WTC11 (cell line): ENCODE data around the gene ADORA2B. TPM values are rescaled to one million over a fixed set of nuclear protein-coding genes. Genes with fewer than 3 reads are reported as not detected.

Experiments
- ATAC-seq: fragments of 200-7000 bp; cut with Tn5 transposase; 2 replicates; pipeline ENCODE4 v1.10.0; 2021; ENCODE audit warnings: mild to moderate bottlenecking, moderate library complexity
- CTCF ChIA-PET: fragments of 300-600 bp; sonication (Branson Sonifier 250); formaldehyde crosslinking; loops from one replicate; lab custom pipeline; 2021; ENCODE audit warnings: antibody characterized with exemption; lab: Charles Lee
- POLR2A ChIA-PET: fragments of 350-600 bp; sonication (Branson Sonifier 250); formaldehyde crosslinking; loops from one replicate; lab custom pipeline; 2021; ENCODE audit warnings: antibody characterized with exemption; lab: Charles Lee
- DNase-seq: peaks from one replicate; pipeline ENCODE4 v3.0.0; 2021; ENCODE audit warnings: low spot score
- H3K27ac Mint-ChIP-seq: 2 replicates; pipeline ENCODE4 v1.8.0; 2021; ENCODE audit warnings: mixed read lengths
- H3K27me3 Mint-ChIP-seq: 2 replicates; pipeline ENCODE4 v1.8.0; 2021; ENCODE audit warnings: low read depth, mild to moderate bottlenecking, moderate library complexity, mixed read lengths
- H3K36me3 Mint-ChIP-seq: 2 replicates; pipeline ENCODE4 v1.8.0; 2021; ENCODE audit warnings: mixed read lengths
- H3K4me1 Mint-ChIP-seq: 2 replicates; pipeline ENCODE4 v1.8.0; 2022; ENCODE audit warnings: mixed read lengths
- H3K4me3 Mint-ChIP-seq: 2 replicates; pipeline ENCODE4 v1.8.0; 2021; ENCODE audit warnings: mild to moderate bottlenecking, moderate library complexity, mixed read lengths
- H3K9me3 Mint-ChIP-seq: 2 replicates; pipeline ENCODE4 v1.8.0; 2021; ENCODE audit warnings: mixed read lengths
- ATF6 ChIP-seq: sonication (generic); formaldehyde crosslinking; IDR thresholded peaks from 2 replicates; pipeline ENCODE4 v1.8.1; 2023; ENCODE audit warnings: mild to moderate bottlenecking, missing genetic modification reagents
- E2F5 ChIP-seq: sonication (generic); formaldehyde crosslinking; IDR thresholded peaks from 2 replicates; pipeline ENCODE4 v1.8.1; 2022; ENCODE audit warnings: mild to moderate bottlenecking, moderate library complexity, missing genetic modification reagents
- ESRRA ChIP-seq: sonication (generic); formaldehyde crosslinking; IDR thresholded peaks from 2 replicates; pipeline ENCODE4 v1.8.1; 2022; ENCODE audit warnings: mild to moderate bottlenecking, missing genetic modification reagents, borderline replicate concordance
- FOXP1 ChIP-seq: sonication (generic); formaldehyde crosslinking; IDR thresholded peaks from 2 replicates; pipeline ENCODE4 v1.8.0; 2022; ENCODE audit warnings: missing genetic modification reagents, mild to moderate bottlenecking, moderate library complexity, borderline replicate concordance
- GRHL2 ChIP-seq: fragments of 250-450 bp; sonication (Bioruptor Pico); IDR thresholded peaks from 2 replicates; pipeline ENCODE4 v1.8.0; 2022; ENCODE audit warnings: mild to moderate bottlenecking, moderate library complexity; ENCODE audit not compliant: insufficient replicate concordance, severe bottlenecking
- JUN ChIP-seq: sonication (generic); formaldehyde crosslinking; IDR thresholded peaks from 2 replicates; pipeline ENCODE4 v1.8.0; 2023; ENCODE audit warnings: mild to moderate bottlenecking, missing genetic modification reagents
- NFYB ChIP-seq: sonication (generic); formaldehyde crosslinking; conservative IDR thresholded peaks from 2 replicates; pipeline ENCODE4 v1.8.0; 2022; ENCODE audit warnings: low read depth, missing genetic modification reagents
- OVOL2 ChIP-seq: fragments of 250-450 bp; sonication (Bioruptor Pico); IDR thresholded peaks from 2 replicates; pipeline ENCODE4 v1.9.0; 2021; ENCODE audit warnings: mild to moderate bottlenecking, borderline replicate concordance
- PREB ChIP-seq: sonication (generic); formaldehyde crosslinking; IDR thresholded peaks from 2 replicates; pipeline ENCODE4 v1.8.1; 2022; ENCODE audit warnings: mild to moderate bottlenecking, missing genetic modification reagents, moderate library complexity, borderline replicate concordance
- SMAD4 ChIP-seq: sonication (generic); formaldehyde crosslinking; IDR thresholded peaks from 2 replicates; pipeline ENCODE4 v1.8.0; 2022; ENCODE audit warnings: mild to moderate bottlenecking, missing genetic modification reagents
- SP1 ChIP-seq: sonication (generic); formaldehyde crosslinking; conservative IDR thresholded peaks from 2 replicates; pipeline ENCODE4 v1.8.1; 2022; ENCODE audit warnings: missing genetic modification reagents
- STAT6 ChIP-seq: sonication (generic); formaldehyde crosslinking; conservative IDR thresholded peaks from 2 replicates; pipeline ENCODE4 v1.8.1; 2023; ENCODE audit warnings: mild to moderate bottlenecking, low read depth, missing genetic modification reagents, moderate library complexity
- TCF7 ChIP-seq: sonication (generic); formaldehyde crosslinking; IDR thresholded peaks from 2 replicates; pipeline ENCODE4 v1.8.0; 2022; ENCODE audit warnings: mild to moderate bottlenecking, low read depth, missing genetic modification reagents, moderate library complexity
- ZBTB21 ChIP-seq: sonication (generic); formaldehyde crosslinking; IDR thresholded peaks from 2 replicates; pipeline ENCODE4 v1.8.1; 2023; ENCODE audit warnings: mild to moderate bottlenecking, missing genetic modification reagents, borderline replicate concordance
- ZNF138 ChIP-seq: sonication (generic); formaldehyde crosslinking; conservative IDR thresholded peaks from 2 replicates; pipeline ENCODE4 v1.8.1; 2022; ENCODE audit warnings: mild to moderate bottlenecking, moderate library complexity, missing genetic modification reagents
- ZNF425 ChIP-seq: fragments of 250-450 bp; sonication (Bioruptor Pico); conservative IDR thresholded peaks from 2 replicates; pipeline ENCODE4 v1.9.0; 2021; ENCODE audit warnings: mild to moderate bottlenecking
- ZNF512 ChIP-seq: sonication (generic); formaldehyde crosslinking; IDR thresholded peaks from 2 replicates; pipeline ENCODE4 v1.8.1; 2022; ENCODE audit warnings: missing genetic modification reagents, borderline replicate concordance
- total RNA-seq: library from RNA; stranded (reverse); gene quantifications from 3 replicates; pipeline ENCODE4 v1.2.3, GENCODE V29; 2021

Gene ADORA2B
- total RNA-seq, 1 experiment from 2014 or later = 4.2 TPM

- Mint-ChIP-seq H3K4me3 (no peak overlapping the region), H3K4me1 (peaks cover 9% of the 10 kb centered on the region), H3K27me3 (no peaks in the 10 kb centered on the region), H3K36me3 (no peaks in the 10 kb centered on the region), H3K9me3 (no peaks in the 10 kb centered on the region), H3K27ac (no peak overlapping the region)
- DNase-seq (peak; percentile 7), ATAC-seq (peak; percentile 28; the same call in 1 of the 2 replicates)
- ChIA-PET POLR2A (interaction anchor here (0.6 kb wide), 2 partner anchors 576 to 728 kb away, joined by 3 to 4 read pairs; no protein-coding TSS in a partner anchor), CTCF (interaction anchor here (0.9 to 1.2 kb wide), 2 partner anchors 10 to 37 kb away, joined by 4 to 9 read pairs; partner anchors contain the start of gene ADORA2B)
- no peak for TF ChIP-seq ZNF425 (CRISPR knock-in tag)
- no peak for TF ChIP-seq SP1 (CRISPR knock-in tag)
- TF ChIP-seq STAT6 (CRISPR knock-in tag) = no peak
- no peak for TF ChIP-seq FOXP1
- no peak for TF ChIP-seq ATF6
- TF ChIP-seq ZNF138 (CRISPR knock-in tag) = no peak
- no peak for TF ChIP-seq OVOL2 (CRISPR knock-in tag)
- TF ChIP-seq GRHL2 = no peak
- no peak for TF ChIP-seq E2F5 (CRISPR knock-in tag)
- TF ChIP-seq JUN = no peak
- TF ChIP-seq PREB = no peak
- TF ChIP-seq ESRRA (CRISPR knock-in tag) = no peak
- TF ChIP-seq NFYB = no peak
- no peak for TF ChIP-seq ZBTB21 (CRISPR knock-in tag)
These were observed 36.6 kb upstream of the ADORA2B start for GRCh38 chr17:15908378-15908777.

GRCh38 chr17:15909481-15909991, 35.4 kb upstream of the ADORA2B start:
- ATAC-seq (peak; percentile 44; the same call in 1 of the 2 replicates), DNase-seq (peak; percentile 9)
- H3K4me1 Mint-ChIP-seq = peaks cover 9% of the 10 kb centered on the region
- H3K27ac Mint-ChIP-seq = no peak overlapping the region; the same call in 1 of the 2 replicates
- POLR2A ChIA-PET = no interaction called here
- TF ChIP-seq ZNF425 (CRISPR knock-in tag) (no peak), TCF7 (CRISPR knock-in tag) (no peak), ZNF512 (CRISPR knock-in tag) (no peak), SMAD4 (CRISPR knock-in tag) (no peak)
- CTCF ChIA-PET = no interaction called here
- H3K4me3 Mint-ChIP-seq = no peak overlapping the region
- H3K27me3 Mint-ChIP-seq = no peaks in the 10 kb centered on the region
- no peaks in the 10 kb centered on the region for H3K36me3 Mint-ChIP-seq
- peaks cover 3% of the 10 kb centered on the region; the same call in 1 of the 2 replicates for H3K9me3 Mint-ChIP-seq
